ENCODE measurements around the gene FUS.

DNA sequence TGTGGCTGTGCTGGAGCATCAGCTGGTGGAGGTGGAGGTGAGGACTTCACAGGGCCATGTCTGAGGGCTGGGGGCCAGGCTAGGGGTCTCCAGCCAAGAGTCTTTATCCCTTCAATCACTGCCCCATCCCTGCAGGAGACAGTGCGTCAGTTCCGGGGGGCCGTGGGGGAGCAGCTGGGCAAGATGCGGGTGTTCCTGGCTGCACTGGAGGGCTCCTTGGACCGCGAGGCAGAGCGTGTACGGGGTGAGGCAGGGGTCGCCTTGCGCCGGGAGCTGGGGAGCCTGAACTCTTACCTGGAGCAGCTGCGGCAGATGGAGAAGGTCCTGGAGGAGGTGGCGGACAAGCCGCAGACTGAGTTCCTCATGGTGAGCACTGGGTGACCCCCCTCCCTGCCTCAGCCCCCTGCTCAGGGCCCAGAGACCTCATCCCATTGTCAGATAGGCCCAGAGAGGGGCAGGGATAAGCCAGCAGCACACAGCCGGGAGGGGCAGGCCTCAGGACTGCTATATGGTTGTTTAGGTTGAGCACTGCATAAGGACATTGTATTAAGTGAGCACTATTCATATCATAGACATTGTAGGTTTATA is 39.3 kb downstream of the FUS start:
- no peak for TF ChIP-seq POLR2AphosphoS5 (IDR thresholded peaks at IDR 0.05)
- TF ChIP-seq, protein P1, sequence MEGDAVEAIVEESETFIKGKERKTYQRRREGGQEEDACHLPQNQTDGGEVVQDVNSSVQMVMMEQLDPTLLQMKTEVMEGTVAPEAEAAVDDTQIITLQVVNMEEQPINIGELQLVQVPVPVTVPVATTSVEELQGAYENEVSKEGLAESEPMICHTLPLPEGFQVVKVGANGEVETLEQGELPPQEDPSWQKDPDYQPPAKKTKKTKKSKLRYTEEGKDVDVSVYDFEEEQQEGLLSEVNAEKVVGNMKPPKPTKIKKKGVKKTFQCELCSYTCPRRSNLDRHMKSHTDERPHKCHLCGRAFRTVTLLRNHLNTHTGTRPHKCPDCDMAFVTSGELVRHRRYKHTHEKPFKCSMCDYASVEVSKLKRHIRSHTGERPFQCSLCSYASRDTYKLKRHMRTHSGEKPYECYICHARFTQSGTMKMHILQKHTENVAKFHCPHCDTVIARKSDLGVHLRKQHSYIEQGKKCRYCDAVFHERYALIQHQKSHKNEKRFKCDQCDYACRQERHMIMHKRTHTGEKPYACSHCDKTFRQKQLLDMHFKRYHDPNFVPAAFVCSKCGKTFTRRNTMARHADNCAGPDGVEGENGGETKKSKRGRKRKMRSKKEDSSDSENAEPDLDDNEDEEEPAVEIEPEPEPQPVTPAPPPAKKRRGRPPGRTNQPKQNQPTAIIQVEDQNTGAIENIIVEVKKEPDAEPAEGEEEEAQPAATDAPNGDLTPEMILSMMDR (IDR thresholded peaks at IDR 0.05): no peak
- no peak for TF ChIP-seq POLR2A (IDR thresholded peaks at IDR 0.05; ENCODE audit: low read depth)
- no peak for TF ChIP-seq EP300 (IDR thresholded peaks at IDR 0.05)
